ENCODE measurements around the gene PFAS. TPM values are rescaled to one million over a fixed set of nuclear protein-coding genes. Genes with fewer than 3 reads are reported as not detected.

Gene PFAS
- total and polyA plus RNA-seq, 2 experiments from 2014 or later, result 13.6 to 18.8 TPM

- Histone ChIP-seq H2AFZ (peak overlapping the region; percentile 98), H3K27me3 (no peaks in the 10 kb centered on the region), H3K36me3 (replicated peaks; ENCODE audit: insufficient read depth, low read depth) (no peaks in the 10 kb centered on the region), H3K4me2 (peak overlapping the region; percentile 85), H3K4me1 (ENCODE audit: insufficient read depth) (peaks cover 10% of the 10 kb centered on the region), H4K20me1 (ENCODE audit: insufficient read depth, poor library complexity, severe bottlenecking) (no peaks in the 10 kb centered on the region), H3K9me2 (replicated peaks; ENCODE audit: insufficient read depth) (no peaks in the 10 kb centered on the region), H3K27ac (peak overlapping the region; percentile 93), H3K4me3 (peak overlapping the region; percentile 97), H3K9me3 (ENCODE audit: low read depth) (no peaks in the 10 kb centered on the region), H3K79me2 (peaks cover 4% of the 10 kb centered on the region)
- no peak for TF ChIP-seq CTCF (IDR thresholded peaks at IDR 0.05; ENCODE audit: poor library complexity)
- no peak for TF ChIP-seq EZH2phosphoT487 (IDR thresholded peaks at IDR 0.05; ENCODE audit: low read depth, severe bottlenecking, unreplicated experiment)
- no peak for TF ChIP-seq EZH2 (IDR thresholded peaks at IDR 0.05; ENCODE audit: borderline replicate concordance)
- 7% methylated on average over 14 of the region's 17 CpGs for WGBS (ENCODE audit: low lambda C conversion rate, missing lambda C conversion rate)
- no peak for DNase-seq (ENCODE audit: low spot score)
These were observed 40.0 kb downstream of the PFAS start for GRCh38 chr17:8289103-8289397.

DNA sequence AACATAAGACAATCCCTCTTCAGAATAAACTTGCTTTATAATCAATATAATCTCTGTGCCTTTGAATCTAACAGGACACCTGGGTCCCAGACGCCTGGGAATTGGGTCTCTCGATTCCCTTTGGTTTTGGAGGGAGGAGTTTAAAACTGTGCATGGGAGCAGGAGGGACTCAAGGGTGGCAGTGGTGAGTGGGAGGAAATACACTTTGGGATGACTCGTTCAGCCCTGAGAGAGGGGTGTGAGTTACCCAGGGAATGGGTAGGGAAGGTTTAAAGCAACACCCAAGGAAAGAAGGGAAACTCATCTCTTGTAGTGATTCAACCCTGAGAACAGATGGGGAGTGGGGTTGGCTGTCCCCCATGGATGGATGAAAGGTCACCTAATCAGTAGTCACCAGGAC lies 41.0 kb downstream of the PFAS start:
- H3K9me2 ChIP-seq (replicated peaks; ENCODE audit: insufficient read depth), result no peaks in the 10 kb centered on the region
- TF ChIP-seq CTCF (IDR thresholded peaks at IDR 0.05; ENCODE audit: poor library complexity) (no peak), EZH2phosphoT487 (IDR thresholded peaks at IDR 0.05; ENCODE audit: low read depth, severe bottlenecking, unreplicated experiment) (no peak), EZH2 (IDR thresholded peaks at IDR 0.05; ENCODE audit: borderline replicate concordance) (no peak)
- H3K4me2 ChIP-seq, result peak overlapping the region; percentile 85
- no peaks in the 10 kb centered on the region for H3K36me3 ChIP-seq (replicated peaks; ENCODE audit: insufficient read depth, low read depth)
- no peaks in the 10 kb centered on the region for H3K9me3 ChIP-seq (ENCODE audit: low read depth)
- peaks cover 4% of the 10 kb centered on the region for H3K79me2 ChIP-seq
- no peak for DNase-seq (ENCODE audit: low spot score)
- no peak overlapping the region for H2AFZ ChIP-seq
- H3K27ac ChIP-seq, result no peak overlapping the region
- H3K4me1 ChIP-seq (ENCODE audit: insufficient read depth), result peaks cover 16% of the 10 kb centered on the region
- WGBS (ENCODE audit: low lambda C conversion rate, missing lambda C conversion rate), result 71% methylated on average over 3 of the region's 3 CpGs
- H3K4me3 ChIP-seq, result no peak overlapping the region
- H3K27me3 ChIP-seq, result no peaks in the 10 kb centered on the region
- H4K20me1 ChIP-seq (ENCODE audit: insufficient read depth, poor library complexity, severe bottlenecking), result no peaks in the 10 kb centered on the region

- no peak for TF ChIP-seq EZH2 (IDR thresholded peaks at IDR 0.05; ENCODE audit: borderline replicate concordance)
- TF ChIP-seq EZH2phosphoT487 (IDR thresholded peaks at IDR 0.05; ENCODE audit: low read depth, severe bottlenecking, unreplicated experiment), result no peak
- no peak for TF ChIP-seq CTCF (IDR thresholded peaks at IDR 0.05; ENCODE audit: poor library complexity)
- no peak overlapping the region for H3K4me3 ChIP-seq
- no peak overlapping the region for H3K27ac ChIP-seq
- no peak overlapping the region for H3K4me2 ChIP-seq
- H3K9me2 ChIP-seq (replicated peaks; ENCODE audit: insufficient read depth), result no peaks in the 10 kb centered on the region
- peaks cover 13% of the 10 kb centered on the region for H3K4me1 ChIP-seq (ENCODE audit: insufficient read depth)
- no peaks in the 10 kb centered on the region for H3K9me3 ChIP-seq (ENCODE audit: low read depth)
- WGBS (ENCODE audit: low lambda C conversion rate, missing lambda C conversion rate), result 90% methylated on average over 5 of the region's 5 CpGs
- H3K79me2 ChIP-seq, result peaks cover 4% of the 10 kb centered on the region
- H2AFZ ChIP-seq, result no peak overlapping the region
- no peaks in the 10 kb centered on the region for H3K27me3 ChIP-seq
- H4K20me1 ChIP-seq (ENCODE audit: insufficient read depth, poor library complexity, severe bottlenecking), result no peaks in the 10 kb centered on the region
- H3K36me3 ChIP-seq (replicated peaks; ENCODE audit: insufficient read depth, low read depth), result no peaks in the 10 kb centered on the region
- no peak for DNase-seq (ENCODE audit: low spot score)
These were observed 43.7 kb downstream of the PFAS start for GRCh38 chr17:8292639-8293395.
